Central memory CD4-positive, alpha-beta T cell (primary cell): Measurements from ENCODE around the gene RNU5B-1.
"Not testable (repeated sequence)": the region's sequence is repeated elsewhere in the genome, so short reads cannot be mapped to it uniquely, and the experiment has no call there.

Experiments used
- DNase-seq: peaks from one replicate; pipeline ENCODE4 v3.0.0; 2022
- total RNA-seq, 3 experiments: gene quantifications; one replicate each; lab custom pipeline; 2026; lab: John Stamatoyannopoulos, UW

RNU5B-1 gene
- total RNA-seq = 4.9 to 19.9 (median 18.1) reads per million in 3 experiments

- peak; percentile 88 for DNase-seq
Measured at GRCh38 chr15:65304381-65305149, at the start of gene RNU5B-1. RNU5B-1 (plus strand) TSS chr15:65304677.

GRCh38 chr15:65254758-65255157, 49.7 kb upstream of the RNU5B-1 start:
- DNase-seq = no peak

GRCh38 chr15:65255486-65256140, 48.9 kb upstream of the RNU5B-1 start:
- no peak for DNase-seq

GRCh38 chr15:65258375-65259262, 45.9 kb upstream of the RNU5B-1 start:
- no peak for DNase-seq

- no peak for DNase-seq
Measured at GRCh38 chr15:65259367-65259797, 45.1 kb upstream of the RNU5B-1 start.

GRCh38 chr15:65260968-65261367, 43.5 kb upstream of the RNU5B-1 start:
- no peak for DNase-seq

GRCh38 chr15:65263313-65263712, 41.2 kb upstream of the RNU5B-1 start:
- no peak for DNase-seq

- DNase-seq = no peak
Measured at GRCh38 chr15:65264863-65265430, 39.5 kb upstream of the RNU5B-1 start.

- no peak for DNase-seq
Measured at GRCh38 chr15:65266469-65266868, 38.0 kb upstream of the RNU5B-1 start.

GRCh38 chr15:65268411-65268810, 36.1 kb upstream of the RNU5B-1 start:
- DNase-seq = no peak

GRCh38 chr15:65270811-65271545, 33.5 kb upstream of the RNU5B-1 start:
- not testable (repeated sequence) for DNase-seq

GRCh38 chr15:65275104-65275727, 29.3 kb upstream of the RNU5B-1 start:
- DNase-seq = no peak

GRCh38 chr15:65275728-65276126, 28.8 kb upstream of the RNU5B-1 start:
- DNase-seq = no peak

GRCh38 chr15:65277015-65277414, 27.5 kb upstream of the RNU5B-1 start:
- no peak for DNase-seq

- no peak for DNase-seq
Measured at GRCh38 chr15:65278480-65278879, 26.0 kb upstream of the RNU5B-1 start.

- no peak for DNase-seq
Measured at GRCh38 chr15:65285291-65286068, 19.0 kb upstream of the RNU5B-1 start.

GRCh38 chr15:65286069-65286703, 18.3 kb upstream of the RNU5B-1 start:
- no peak for DNase-seq

GRCh38 chr15:65286704-65287519, 17.6 kb upstream of the RNU5B-1 start, which contains the start of gene PARP16:
PARP16 (minus strand) TSS chr15:65286883; CDS start chr15:65286426, 457 bp downstream.
- DNase-seq = peak; percentile 87

GRCh38 chr15:65287520-65287855, 17.0 kb upstream of the RNU5B-1 start:
- no peak for DNase-seq
